Measurements from ENCODE around the gene GALNT2.

The GALNT2 gene

DNA sequence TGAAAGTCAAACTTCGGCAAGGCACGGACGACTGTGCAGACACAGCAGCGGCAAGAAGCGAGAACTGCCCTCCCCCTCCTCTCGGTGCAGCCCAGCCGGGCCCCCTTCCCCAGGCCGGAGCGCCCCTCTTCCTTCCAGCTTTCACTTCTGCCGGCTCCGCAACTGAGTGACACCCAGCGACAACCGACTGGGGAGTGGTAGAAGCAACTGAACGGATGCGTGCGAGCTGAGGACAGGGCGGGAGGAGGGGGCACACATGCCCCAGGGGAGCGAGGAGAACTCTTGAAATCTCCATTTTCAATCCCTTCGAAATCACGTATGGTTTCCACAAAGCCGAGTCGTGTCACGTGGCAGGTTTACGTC is 212.5 kb downstream of the GALNT2 start:
- Histone ChIP-seq H2AK5ac (ENCODE audit: low read length) (no peak overlapping the region), H3K18ac (ENCODE audit: low read length) (no peak overlapping the region), H3K9ac (ENCODE audit: low read length) (no peak overlapping the region), H2BK120ac (ENCODE audit: low read depth, low read length) (no peak overlapping the region), H3K27me3 (ENCODE audit: insufficient read depth, low read length, poor library complexity) (no peaks in the 10 kb centered on the region), H4K8ac (ENCODE audit: low read depth, low read length) (no peak overlapping the region), H3K56ac (ENCODE audit: low read length) (no peak overlapping the region), H3K4me2 (ENCODE audit: low read length) (no peak overlapping the region), H2BK5ac (ENCODE audit: low read length) (no peak overlapping the region), H3K23ac (ENCODE audit: low read length) (no peak overlapping the region), H3K4me1 (ENCODE audit: control insufficient read depth, low read depth, low read length) (no peaks in the 10 kb centered on the region), H3K79me1 (ENCODE audit: low read length) (no peaks in the 10 kb centered on the region), H4K5ac (ENCODE audit: low read length) (no peak overlapping the region), H3K36me3 (ENCODE audit: control insufficient read depth, insufficient read depth, low read length) (peaks cover 3% of the 10 kb centered on the region), H3K27ac (ENCODE audit: low read depth, low read length) (no peak overlapping the region), H3K79me2 (ENCODE audit: control insufficient read depth, insufficient read depth, low read length) (no peaks in the 10 kb centered on the region), H3K4ac (ENCODE audit: low read depth, low read length) (no peak overlapping the region), H3K4me3 (ENCODE audit: low read length) (no peak overlapping the region), H2BK15ac (replicated peaks; ENCODE audit: low read depth) (no peak overlapping the region)
- DNase-seq, result no peak
- no CpG with 5 or more reads among the region's 24 CpGs for WGBS (ENCODE audit: extremely low coverage, insufficient coverage, low lambda C conversion rate)

DNA sequence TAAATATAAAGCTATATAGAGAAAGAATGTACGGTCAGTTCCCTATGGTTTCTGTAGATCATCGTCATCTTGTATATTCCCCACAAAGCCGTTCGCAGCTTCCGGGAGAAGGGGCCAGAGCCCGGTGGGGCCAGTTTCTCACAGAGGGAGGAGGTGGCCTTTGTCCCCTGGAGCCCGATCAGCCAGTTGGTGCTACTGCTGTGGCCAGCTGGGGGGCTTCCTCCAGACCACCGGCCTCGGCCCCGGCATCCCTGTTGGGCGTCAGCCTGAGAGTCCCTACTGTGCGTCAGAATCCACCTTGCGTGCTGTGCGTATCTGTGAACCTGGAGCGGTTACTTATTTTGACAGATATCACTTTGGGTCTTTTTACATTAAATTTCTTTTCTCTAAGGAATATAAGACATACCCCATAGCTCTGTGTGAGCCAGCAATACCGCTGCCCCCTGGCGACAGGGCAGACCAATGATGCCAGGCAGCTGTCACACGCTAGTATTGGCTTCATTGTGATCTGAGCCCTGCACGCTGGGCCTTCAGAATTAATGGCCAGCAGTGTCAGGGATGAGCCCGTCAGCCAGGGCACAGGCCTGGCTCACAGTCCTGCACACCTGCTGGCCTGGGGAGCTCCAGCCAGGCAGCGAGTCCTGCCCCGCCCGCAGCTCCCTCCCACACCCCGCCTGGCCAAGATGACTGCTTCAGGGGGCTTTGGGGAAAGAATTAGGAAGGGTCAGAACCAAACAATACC is 213.2 kb downstream of the GALNT2 start:
- Histone ChIP-seq H3K36me3 (ENCODE audit: control insufficient read depth, insufficient read depth, low read length) (peaks cover 3% of the 10 kb centered on the region), H3K23ac (ENCODE audit: low read length) (no peak overlapping the region), H3K4ac (ENCODE audit: low read depth, low read length) (no peak overlapping the region), H3K79me1 (ENCODE audit: low read length) (no peaks in the 10 kb centered on the region), H3K56ac (ENCODE audit: low read length) (no peak overlapping the region), H2BK5ac (ENCODE audit: low read length) (no peak overlapping the region), H4K8ac (ENCODE audit: low read depth, low read length) (no peak overlapping the region), H3K4me1 (ENCODE audit: control insufficient read depth, low read depth, low read length) (no peaks in the 10 kb centered on the region), H3K4me3 (ENCODE audit: low read length) (no peak overlapping the region), H3K27ac (ENCODE audit: low read depth, low read length) (no peak overlapping the region), H3K18ac (ENCODE audit: low read length) (no peak overlapping the region), H4K5ac (ENCODE audit: low read length) (no peak overlapping the region), H2BK120ac (ENCODE audit: low read depth, low read length) (no peak overlapping the region), H3K4me2 (ENCODE audit: low read length) (no peak overlapping the region), H3K9ac (ENCODE audit: low read length) (no peak overlapping the region), H3K79me2 (ENCODE audit: control insufficient read depth, insufficient read depth, low read length) (no peaks in the 10 kb centered on the region), H2BK15ac (replicated peaks; ENCODE audit: low read depth) (no peak overlapping the region), H2AK5ac (ENCODE audit: low read length) (no peak overlapping the region), H3K27me3 (ENCODE audit: insufficient read depth, low read length, poor library complexity) (no peaks in the 10 kb centered on the region)
- no peak for DNase-seq
- WGBS (ENCODE audit: extremely low coverage, insufficient coverage, low lambda C conversion rate), result no CpG with 5 or more reads among the region's 24 CpGs

DNA sequence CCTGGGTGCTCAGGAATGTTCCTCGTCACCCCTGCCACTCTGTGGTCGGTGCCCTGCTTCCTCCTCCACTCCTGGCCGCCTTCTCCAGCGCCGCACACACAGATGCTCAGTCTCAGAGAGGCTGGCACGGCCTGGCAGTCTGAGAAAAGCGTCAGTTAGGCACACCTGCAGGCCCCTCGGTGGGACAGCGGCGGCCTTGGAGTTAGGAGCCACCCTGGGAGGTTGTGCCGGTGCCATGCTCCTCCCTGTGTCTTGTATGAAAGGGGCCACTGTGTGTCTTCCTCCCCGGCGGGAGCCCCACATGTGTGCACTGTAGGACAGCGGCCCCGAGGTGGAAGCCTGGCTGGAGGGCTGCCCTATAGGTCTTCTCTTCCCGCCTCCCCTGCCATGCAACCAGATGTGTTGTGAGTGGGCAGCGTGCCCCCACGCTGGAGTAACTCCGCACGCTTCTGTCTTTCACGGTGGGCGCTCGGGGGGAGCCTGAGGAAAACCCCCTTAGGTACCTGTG is 213.9 kb downstream of the GALNT2 start:
- H3K4me1 ChIP-seq (ENCODE audit: control insufficient read depth, low read depth, low read length), result no peaks in the 10 kb centered on the region
- no peak overlapping the region for H3K9ac ChIP-seq (ENCODE audit: low read length)
- H3K4ac ChIP-seq (ENCODE audit: low read depth, low read length), result no peak overlapping the region
- no peaks in the 10 kb centered on the region for H3K27me3 ChIP-seq (ENCODE audit: insufficient read depth, low read length, poor library complexity)
- H2BK15ac ChIP-seq (replicated peaks; ENCODE audit: low read depth), result no peak overlapping the region
- no peak overlapping the region for H3K4me3 ChIP-seq (ENCODE audit: low read length)
- no peak overlapping the region for H2BK5ac ChIP-seq (ENCODE audit: low read length)
- H2AK5ac ChIP-seq (ENCODE audit: low read length), result no peak overlapping the region
- no peak overlapping the region for H2BK120ac ChIP-seq (ENCODE audit: low read depth, low read length)
- no peaks in the 10 kb centered on the region for H3K79me2 ChIP-seq (ENCODE audit: control insufficient read depth, insufficient read depth, low read length)
- no peak overlapping the region for H3K56ac ChIP-seq (ENCODE audit: low read length)
- no peak overlapping the region for H3K4me2 ChIP-seq (ENCODE audit: low read length)
- H3K36me3 ChIP-seq (ENCODE audit: control insufficient read depth, insufficient read depth, low read length), result peaks cover 3% of the 10 kb centered on the region
- H3K27ac ChIP-seq (ENCODE audit: low read depth, low read length), result no peak overlapping the region
- H3K18ac ChIP-seq (ENCODE audit: low read length), result no peak overlapping the region
- H3K23ac ChIP-seq (ENCODE audit: low read length), result no peak overlapping the region
- no peak overlapping the region for H4K8ac ChIP-seq (ENCODE audit: low read depth, low read length)
- no peaks in the 10 kb centered on the region for H3K79me1 ChIP-seq (ENCODE audit: low read length)
- no peak for DNase-seq
- H4K5ac ChIP-seq (ENCODE audit: low read length), result no peak overlapping the region
- no CpG with 5 or more reads among the region's 23 CpGs for WGBS (ENCODE audit: extremely low coverage, insufficient coverage, low lambda C conversion rate)

DNA sequence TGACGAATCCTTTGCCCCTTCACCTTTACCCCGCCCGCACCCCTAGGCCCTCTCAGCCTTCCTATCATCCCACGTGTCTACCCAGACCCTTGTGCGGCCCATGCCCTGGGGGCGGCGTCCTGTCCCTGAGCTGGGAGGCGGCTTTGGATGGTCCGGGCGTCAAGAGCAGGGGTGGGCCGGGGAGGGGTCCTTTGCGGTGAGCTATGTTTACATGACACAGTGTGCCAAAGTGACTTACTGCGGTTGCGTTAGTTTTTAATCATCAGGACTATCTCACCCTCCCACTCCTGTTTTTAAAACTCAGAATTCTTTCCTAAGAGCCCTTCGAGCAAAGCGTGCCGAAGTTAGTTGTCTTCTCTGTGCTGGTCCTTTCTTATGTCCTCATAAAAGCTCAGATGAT is 214.5 kb downstream of the GALNT2 start:
- Histone ChIP-seq H3K9ac (ENCODE audit: low read length) (no peak overlapping the region), H2BK5ac (ENCODE audit: low read length) (no peak overlapping the region), H3K4ac (ENCODE audit: low read depth, low read length) (no peak overlapping the region), H3K27me3 (ENCODE audit: insufficient read depth, low read length, poor library complexity) (no peaks in the 10 kb centered on the region), H3K79me2 (ENCODE audit: control insufficient read depth, insufficient read depth, low read length) (no peaks in the 10 kb centered on the region), H3K36me3 (ENCODE audit: control insufficient read depth, insufficient read depth, low read length) (peaks cover 3% of the 10 kb centered on the region), H4K8ac (ENCODE audit: low read depth, low read length) (no peak overlapping the region), H2AK5ac (ENCODE audit: low read length) (no peak overlapping the region), H3K4me1 (ENCODE audit: control insufficient read depth, low read depth, low read length) (no peaks in the 10 kb centered on the region), H3K56ac (ENCODE audit: low read length) (no peak overlapping the region), H3K23ac (ENCODE audit: low read length) (no peak overlapping the region), H3K79me1 (ENCODE audit: low read length) (no peaks in the 10 kb centered on the region), H3K4me2 (ENCODE audit: low read length) (no peak overlapping the region), H3K18ac (ENCODE audit: low read length) (no peak overlapping the region), H4K5ac (ENCODE audit: low read length) (no peak overlapping the region), H2BK15ac (replicated peaks; ENCODE audit: low read depth) (no peak overlapping the region), H3K4me3 (ENCODE audit: low read length) (no peak overlapping the region), H2BK120ac (ENCODE audit: low read depth, low read length) (no peak overlapping the region), H3K27ac (ENCODE audit: low read depth, low read length) (no peak overlapping the region)
- WGBS (ENCODE audit: extremely low coverage, insufficient coverage, low lambda C conversion rate), result no CpG with 5 or more reads among the region's 17 CpGs
- no peak for DNase-seq

DNA sequence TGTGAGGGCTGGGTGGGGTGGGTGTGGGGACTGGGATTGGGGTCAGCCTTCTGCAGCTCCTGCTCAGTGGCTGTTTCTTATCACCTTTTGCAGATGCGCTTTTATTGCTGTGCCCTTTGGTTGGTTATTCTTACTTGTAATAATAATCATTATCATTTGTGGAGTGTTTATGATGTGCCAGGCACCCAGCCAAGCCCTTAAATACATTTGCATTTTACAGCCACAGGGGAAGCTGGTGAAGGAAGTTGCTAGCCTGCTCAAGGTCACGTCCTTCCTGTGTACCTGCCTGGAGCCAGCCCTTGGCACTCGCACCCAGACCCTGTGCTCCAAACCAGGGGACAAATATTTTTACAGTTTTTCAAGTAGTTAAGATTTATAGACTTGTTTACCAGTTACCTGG is 215.1 kb downstream of the GALNT2 start:
- Histone ChIP-seq H2BK15ac (replicated peaks; ENCODE audit: low read depth) (no peak overlapping the region), H3K4me3 (ENCODE audit: low read length) (no peak overlapping the region), H3K9ac (ENCODE audit: low read length) (no peak overlapping the region), H3K4ac (ENCODE audit: low read depth, low read length) (no peak overlapping the region), H4K5ac (ENCODE audit: low read length) (no peak overlapping the region), H3K56ac (ENCODE audit: low read length) (no peak overlapping the region), H2BK120ac (ENCODE audit: low read depth, low read length) (no peak overlapping the region), H3K27ac (ENCODE audit: low read depth, low read length) (no peak overlapping the region), H2AK5ac (ENCODE audit: low read length) (no peak overlapping the region), H3K18ac (ENCODE audit: low read length) (no peak overlapping the region), H3K79me1 (ENCODE audit: low read length) (no peaks in the 10 kb centered on the region), H4K8ac (ENCODE audit: low read depth, low read length) (no peak overlapping the region), H3K4me1 (ENCODE audit: control insufficient read depth, low read depth, low read length) (no peaks in the 10 kb centered on the region), H2BK5ac (ENCODE audit: low read length) (no peak overlapping the region), H3K23ac (ENCODE audit: low read length) (no peak overlapping the region), H3K79me2 (ENCODE audit: control insufficient read depth, insufficient read depth, low read length) (no peaks in the 10 kb centered on the region), H3K27me3 (ENCODE audit: insufficient read depth, low read length, poor library complexity) (no peaks in the 10 kb centered on the region), H3K36me3 (ENCODE audit: control insufficient read depth, insufficient read depth, low read length) (peaks cover 3% of the 10 kb centered on the region), H3K4me2 (ENCODE audit: low read length) (no peak overlapping the region)
- WGBS (ENCODE audit: extremely low coverage, insufficient coverage, low lambda C conversion rate), result no CpG with 5 or more reads among the region's 3 CpGs
- no peak for DNase-seq

DNA sequence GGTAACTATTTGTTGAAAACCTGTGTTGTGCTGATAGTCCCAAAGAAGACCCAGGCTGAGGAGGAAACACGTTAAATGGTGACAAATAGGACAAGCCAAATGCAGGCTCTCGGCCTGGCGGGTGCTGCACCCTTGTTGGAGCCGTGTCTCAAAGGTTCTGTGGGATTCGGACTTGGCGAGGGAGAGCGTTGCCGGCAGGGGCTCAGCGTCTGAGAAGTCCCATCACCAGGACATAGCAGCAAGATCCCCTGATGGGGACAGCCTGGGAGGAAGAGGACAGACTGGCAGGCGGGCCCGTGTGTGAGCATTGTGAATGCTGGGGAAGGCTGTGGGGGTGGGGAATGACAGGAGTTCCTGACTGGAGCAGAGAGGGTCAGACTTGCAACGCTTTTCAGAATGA is 216.6 kb downstream of the GALNT2 start:
- Histone ChIP-seq H4K5ac (ENCODE audit: low read length) (no peak overlapping the region), H3K79me1 (ENCODE audit: low read length) (no peaks in the 10 kb centered on the region), H3K23ac (ENCODE audit: low read length) (no peak overlapping the region), H3K18ac (ENCODE audit: low read length) (no peak overlapping the region), H2BK15ac (replicated peaks; ENCODE audit: low read depth) (no peak overlapping the region), H3K36me3 (ENCODE audit: control insufficient read depth, insufficient read depth, low read length) (peaks cover 3% of the 10 kb centered on the region), H2AK5ac (ENCODE audit: low read length) (no peak overlapping the region), H2BK5ac (ENCODE audit: low read length) (no peak overlapping the region), H3K27ac (ENCODE audit: low read depth, low read length) (no peak overlapping the region), H3K4me2 (ENCODE audit: low read length) (no peak overlapping the region), H3K4me1 (ENCODE audit: control insufficient read depth, low read depth, low read length) (no peaks in the 10 kb centered on the region), H4K8ac (ENCODE audit: low read depth, low read length) (no peak overlapping the region), H3K79me2 (ENCODE audit: control insufficient read depth, insufficient read depth, low read length) (no peaks in the 10 kb centered on the region), H3K56ac (ENCODE audit: low read length) (no peak overlapping the region), H3K4me3 (ENCODE audit: low read length) (no peak overlapping the region), H3K27me3 (ENCODE audit: insufficient read depth, low read length, poor library complexity) (no peaks in the 10 kb centered on the region), H3K9ac (ENCODE audit: low read length) (no peak overlapping the region), H3K4ac (ENCODE audit: low read depth, low read length) (no peak overlapping the region), H2BK120ac (ENCODE audit: low read depth, low read length) (no peak overlapping the region)
- DNase-seq, result no peak
- no CpG with 5 or more reads among the region's 12 CpGs for WGBS (ENCODE audit: extremely low coverage, insufficient coverage, low lambda C conversion rate)

Data from mesendoderm (in vitro differentiated cells).